Lung (tissue), 13 donors: Measurements from ENCODE around the gene SRGAP2C. TPM values are rescaled to one million over a fixed set of nuclear protein-coding genes. Genes with fewer than 3 reads are reported as not detected.

Experiments
- ATAC-seq: fragments of 200-7000 bp; cut with Tn5 transposase; one replicate; pipeline ENCODE4 v1.9.1; 2020; ENCODE audit warnings: moderate number of reproducible peaks; ENCODE audit not compliant: insufficient read depth, low FRiP score
- DNase-seq, 3 donors: peaks; one replicate each; pipeline ENCODE4 v3.0.0-alpha.2; 2013 to 2017
- H3K27ac ChIP-seq, 2 donors: one replicate each; pipeline ENCODE4 v1.5.1; 2013; ENCODE audit warnings: mild to moderate bottlenecking in 2 of 2, moderate library complexity in 2 of 2, control low read depth in 1 of 2, inconsistent platforms in 1 of 2, low read depth in 1 of 2, low read length in 1 of 2
- H3K27me3 ChIP-seq, 3 donors: one replicate each; pipeline ENCODE4 v1.5.1; 2013; ENCODE audit warnings: low read length in 2 of 3; ENCODE audit not compliant: control insufficient read depth in 3 of 3, insufficient read depth in 3 of 3
- H3K36me3 ChIP-seq, 4 donors: one replicate each; pipeline ENCODE4 v1.5.1; 2013; ENCODE audit warnings: low read length in 4 of 4, mild to moderate bottlenecking in 1 of 4, moderate library complexity in 1 of 4; ENCODE audit not compliant: control insufficient read depth in 4 of 4, insufficient read depth in 4 of 4
- H3K4me1 ChIP-seq, 5 donors: one replicate each; pipeline ENCODE4 v1.5.1; 2013; ENCODE audit warnings: low read length in 5 of 5, mild to moderate bottlenecking in 2 of 5, moderate library complexity in 1 of 5; ENCODE audit not compliant: control insufficient read depth in 5 of 5, insufficient read depth in 5 of 5
- H3K4me3 ChIP-seq: one replicate; pipeline ENCODE4 v1.5.1; 2013; ENCODE audit warnings: mild to moderate bottlenecking, control low read depth, moderate library complexity
- H3K9ac ChIP-seq, 2 donors: one replicate each; pipeline ENCODE4 v1.5.1; 2013; ENCODE audit warnings: low read length in 2 of 2, control low read depth in 1 of 2; ENCODE audit not compliant: insufficient read depth in 1 of 2
- H3K9me3 ChIP-seq, 4 donors: one replicate each; pipeline ENCODE4 v1.5.1; 2013; ENCODE audit warnings: low read length in 3 of 4, mild to moderate bottlenecking in 1 of 4, moderate library complexity in 1 of 4; ENCODE audit not compliant: control insufficient read depth in 4 of 4, insufficient read depth in 3 of 4
- WGBS, 2 donors: extraction: QIAGEN DNeasy Blood & Tissue Kit; methylation state at CpG; one replicate each; pipeline ENCODE4 v1.1.7; 2013; 5-methylcytosine and 5-hydroxymethylcytosine counted together
- polyA plus RNA-seq, 2 donors: library from polyadenylated mRNA; stranded (reverse); fragments of 200-250 nt; gene quantifications; one replicate each; pipeline ENCODE4 v1.2.1, GENCODE V29; 2013
- small RNA-seq: library from RNA; depleted of rRNA; stranded (forward); fragments of <200 nt; gene quantifications from one replicate; pipeline ENCODE3, GENCODE V24; 2014; ENCODE audit warnings: low replicate concordance
- total RNA-seq, 2 donors: library from RNA; depleted of rRNA in 1 of 2; stranded (reverse); fragments of >200 nt in 1 of 2; gene quantifications; one replicate each; pipeline ENCODE4 v1.2.1, GENCODE V29; 2014 to 2021
- TF ChIP-seq, protein P1 (sequence below): IDR thresholded peaks from 2 replicates; pipeline ENCODE4 v1.5.1; 2012; ENCODE audit warnings: mild to moderate bottlenecking; ENCODE audit errors: control extremely low read depth, extremely low read depth
- donor health status: control.
- donor health status: control.
- donor health status: Bipolar disorder and iron deficiency.
- donor health status: healthy.
- donor health status: DM: yes; HTN: yes; CAD: no.

Gene SRGAP2C
- total and polyA plus RNA-seq, 4 donors, result 3.9 to 34.6 (median 12.9) TPM

DNA sequence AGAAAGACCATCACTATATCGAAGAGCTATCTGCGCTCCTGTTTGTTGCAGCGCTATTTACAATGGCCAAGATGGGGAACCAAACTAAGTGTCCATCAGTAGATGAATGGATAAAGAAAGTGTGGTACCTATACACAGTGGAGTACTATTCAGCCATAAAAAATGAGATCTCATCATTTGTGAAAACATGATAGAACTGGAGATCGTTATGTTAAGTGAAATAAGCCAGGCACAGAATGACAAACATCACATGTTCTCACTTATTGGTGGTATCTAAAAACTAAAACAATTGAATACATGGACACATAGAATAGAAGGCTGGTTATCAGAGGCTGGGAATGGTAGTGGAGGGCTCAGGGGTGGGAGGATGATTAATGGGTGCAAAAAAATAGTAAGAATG lies 256.2 kb downstream of the SRGAP2C start:
- no peak for DNase-seq
- Histone ChIP-seq H3K9ac (no peak overlapping the region), H3K4me3 (no peak overlapping the region), H3K27ac (no peak overlapping the region), H3K27me3 (no peaks in the 10 kb centered on the region), H3K4me1 (no peaks in the 10 kb centered on the region), H3K9me3 (no peaks in the 10 kb centered on the region), H3K36me3 (no peaks in the 10 kb centered on the region)
- no peak for ATAC-seq
- TF ChIP-seq, protein P1, sequence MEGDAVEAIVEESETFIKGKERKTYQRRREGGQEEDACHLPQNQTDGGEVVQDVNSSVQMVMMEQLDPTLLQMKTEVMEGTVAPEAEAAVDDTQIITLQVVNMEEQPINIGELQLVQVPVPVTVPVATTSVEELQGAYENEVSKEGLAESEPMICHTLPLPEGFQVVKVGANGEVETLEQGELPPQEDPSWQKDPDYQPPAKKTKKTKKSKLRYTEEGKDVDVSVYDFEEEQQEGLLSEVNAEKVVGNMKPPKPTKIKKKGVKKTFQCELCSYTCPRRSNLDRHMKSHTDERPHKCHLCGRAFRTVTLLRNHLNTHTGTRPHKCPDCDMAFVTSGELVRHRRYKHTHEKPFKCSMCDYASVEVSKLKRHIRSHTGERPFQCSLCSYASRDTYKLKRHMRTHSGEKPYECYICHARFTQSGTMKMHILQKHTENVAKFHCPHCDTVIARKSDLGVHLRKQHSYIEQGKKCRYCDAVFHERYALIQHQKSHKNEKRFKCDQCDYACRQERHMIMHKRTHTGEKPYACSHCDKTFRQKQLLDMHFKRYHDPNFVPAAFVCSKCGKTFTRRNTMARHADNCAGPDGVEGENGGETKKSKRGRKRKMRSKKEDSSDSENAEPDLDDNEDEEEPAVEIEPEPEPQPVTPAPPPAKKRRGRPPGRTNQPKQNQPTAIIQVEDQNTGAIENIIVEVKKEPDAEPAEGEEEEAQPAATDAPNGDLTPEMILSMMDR, result no peak
- WGBS, 2 donors, result 96% methylated on average over 4 of the region's 4 CpGs

Small RNA genes within 50 kb of the gene (small RNA-seq; reads per million reads assigned to genes)
- gene AC243994.1, result not detected

Other genes with a start within 250 kb of the SRGAP2C start
- gene FAM72B, start 635 bp upstream of the SRGAP2C start, total RNA-seq, result 1 to 10 TPM; 1.1 TPM
- under 1 TPM; 0.39 to 0.81 TPM for gene FAM72B, start 635 bp upstream of the SRGAP2C start, polyA plus RNA-seq